Measurements from ENCODE around the gene ARHGAP10. TPM values are rescaled to one million over a fixed set of nuclear protein-coding genes. Genes with fewer than 3 reads are reported as not detected.
"Not testable (repeated sequence)": the region's sequence is repeated elsewhere in the genome, so short reads cannot be mapped to it uniquely, and the experiment has no call there.

ARHGAP10 gene
- total RNA-seq, 2 donors from 2014 or later = 23.9 to 28.7 TPM

GRCh38 chr4:147910315-147910714 lies 178.4 kb downstream of the ARHGAP10 start:
- no peak for TF ChIP-seq POLR2A (IDR thresholded peaks at IDR 0.05)
- TF ChIP-seq, protein P1, sequence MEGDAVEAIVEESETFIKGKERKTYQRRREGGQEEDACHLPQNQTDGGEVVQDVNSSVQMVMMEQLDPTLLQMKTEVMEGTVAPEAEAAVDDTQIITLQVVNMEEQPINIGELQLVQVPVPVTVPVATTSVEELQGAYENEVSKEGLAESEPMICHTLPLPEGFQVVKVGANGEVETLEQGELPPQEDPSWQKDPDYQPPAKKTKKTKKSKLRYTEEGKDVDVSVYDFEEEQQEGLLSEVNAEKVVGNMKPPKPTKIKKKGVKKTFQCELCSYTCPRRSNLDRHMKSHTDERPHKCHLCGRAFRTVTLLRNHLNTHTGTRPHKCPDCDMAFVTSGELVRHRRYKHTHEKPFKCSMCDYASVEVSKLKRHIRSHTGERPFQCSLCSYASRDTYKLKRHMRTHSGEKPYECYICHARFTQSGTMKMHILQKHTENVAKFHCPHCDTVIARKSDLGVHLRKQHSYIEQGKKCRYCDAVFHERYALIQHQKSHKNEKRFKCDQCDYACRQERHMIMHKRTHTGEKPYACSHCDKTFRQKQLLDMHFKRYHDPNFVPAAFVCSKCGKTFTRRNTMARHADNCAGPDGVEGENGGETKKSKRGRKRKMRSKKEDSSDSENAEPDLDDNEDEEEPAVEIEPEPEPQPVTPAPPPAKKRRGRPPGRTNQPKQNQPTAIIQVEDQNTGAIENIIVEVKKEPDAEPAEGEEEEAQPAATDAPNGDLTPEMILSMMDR (IDR thresholded peaks at IDR 0.05) = no peak
- Histone ChIP-seq H3K27me3 (no peaks in the 10 kb centered on the region), H3K4me3 (no peak overlapping the region), H3K4me1 (no peaks in the 10 kb centered on the region), H3K36me3 (replicated peaks in 1 of 2; ENCODE audit: insufficient read depth in 1 of 2, low read depth in 2 of 2) (no peaks in the 10 kb centered on the region), H3K27ac (no peak overlapping the region), H3K9me3 (no peaks in the 10 kb centered on the region)
- no peak for ATAC-seq
- DNase-seq = no peak
- intact Hi-C loops (cut with DNase I) = no loop called here
- 26% methylated on average over 3 of the region's 3 CpGs for WGBS, 2 donors

- WGBS, 2 donors = 93 to 94% methylated on average over 2 of the region's 2 CpGs
- H3K36me3 ChIP-seq (replicated peaks in 1 of 2; ENCODE audit: insufficient read depth in 1 of 2, low read depth in 2 of 2); intact Hi-C loops (cut with DNase I); H3K27ac ChIP-seq; ATAC-seq; H3K4me3 ChIP-seq; DNase-seq; H3K9me3 ChIP-seq; H3K27me3 ChIP-seq: not testable (repeated sequence)
- H3K4me1 ChIP-seq = peaks cover 11% of the 10 kb centered on the region
Measured at GRCh38 chr4:147912106-147912505, 180.2 kb downstream of the ARHGAP10 start.

DNA sequence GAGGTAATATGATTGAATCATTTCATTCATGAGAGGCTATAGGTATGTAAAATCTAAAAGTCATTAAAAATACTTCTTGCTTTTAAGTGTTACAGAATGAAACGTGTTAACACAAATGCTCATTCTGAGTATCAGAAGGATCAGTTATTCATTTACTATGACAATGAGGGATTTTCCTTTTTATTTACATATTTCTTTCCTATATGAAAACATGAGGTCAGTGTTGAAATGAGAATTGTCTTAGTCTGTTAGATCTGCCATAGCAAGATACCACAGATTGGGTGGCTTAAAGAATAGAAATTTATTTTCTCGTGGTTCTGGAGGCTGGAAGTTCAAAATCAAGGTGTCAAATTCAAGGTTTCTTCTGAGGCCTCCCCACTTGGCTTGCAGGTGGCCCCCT lies 181.2 kb downstream of the ARHGAP10 start:
- no peaks in the 10 kb centered on the region for H3K36me3 ChIP-seq (replicated peaks in 1 of 2; ENCODE audit: insufficient read depth in 1 of 2, low read depth in 2 of 2)
- no peak for ATAC-seq
- intact Hi-C loops (cut with DNase I) = no loop called here

GRCh38 chr4:147916351-147916750 lies 184.5 kb downstream of the ARHGAP10 start:
- H3K36me3 ChIP-seq (replicated peaks in 1 of 2; ENCODE audit: insufficient read depth in 1 of 2, low read depth in 2 of 2) = no peaks in the 10 kb centered on the region
- WGBS, 2 donors = 24 to 33% methylated on average over 4 of the region's 4 CpGs

More for the DNA sequence above, 181.2 kb downstream of the ARHGAP10 start:
- TF ChIP-seq POLR2A (IDR thresholded peaks at IDR 0.05) = no peak
- TF ChIP-seq, protein P1 (IDR thresholded peaks at IDR 0.05) = no peak
- Histone ChIP-seq H3K4me3 (no peak overlapping the region), H3K27me3 (no peaks in the 10 kb centered on the region), H3K27ac (no peak overlapping the region), H3K9me3 (no peaks in the 10 kb centered on the region), H3K4me1 (peaks cover 11% of the 10 kb centered on the region)
- WGBS, 2 donors = 82 to 95% methylated on average over 2 of the region's 2 CpGs
- no peak for DNase-seq

DNA sequence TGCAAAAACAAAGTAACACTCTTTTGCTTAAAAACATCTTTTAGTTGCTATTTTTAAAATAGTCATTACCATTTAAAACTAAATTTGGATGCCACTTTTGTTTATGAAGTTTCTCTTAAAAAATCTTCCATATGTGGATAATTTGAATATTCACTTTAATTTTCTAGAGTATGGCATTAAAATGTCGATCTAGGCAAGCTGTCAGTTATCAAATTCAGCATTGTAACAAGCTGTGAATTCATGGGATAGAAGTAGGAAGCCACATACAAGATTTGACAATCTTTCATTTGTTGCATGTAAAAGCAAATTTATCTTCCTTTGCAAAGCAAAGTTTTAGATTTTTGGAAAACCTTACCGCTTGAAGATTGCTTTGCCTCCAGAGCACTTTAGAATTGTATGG lies 191.5 kb downstream of the ARHGAP10 start:
- Histone ChIP-seq H3K4me3 (no peak overlapping the region), H3K4me1 (no peaks in the 10 kb centered on the region), H3K27ac (no peak overlapping the region), H3K36me3 (replicated peaks in 1 of 2; ENCODE audit: insufficient read depth in 1 of 2, low read depth in 2 of 2) (no peaks in the 10 kb centered on the region), H3K9me3 (no peaks in the 10 kb centered on the region), H3K27me3 (no peaks in the 10 kb centered on the region)
- no peak for DNase-seq
- ATAC-seq = no peak
- intact Hi-C loops (cut with DNase I) = no loop called here
- 96 to 100% methylated on average over 2 of the region's 2 CpGs for WGBS, 2 donors
- TF ChIP-seq POLR2A (IDR thresholded peaks at IDR 0.05) = no peak
- TF ChIP-seq, protein P1 (IDR thresholded peaks at IDR 0.05) = no peak

More at GRCh38 chr4:147916351-147916750, 184.5 kb downstream of the ARHGAP10 start:
- DNase-seq (no peak), ATAC-seq (no peak)
- Histone ChIP-seq H3K27me3 (no peaks in the 10 kb centered on the region), H3K27ac (no peak overlapping the region), H3K9me3 (no peaks in the 10 kb centered on the region), H3K4me1 (peaks cover 11% of the 10 kb centered on the region), H3K4me3 (no peak overlapping the region)
- intact Hi-C loops (cut with DNase I) = no loop called here
- no peak for TF ChIP-seq POLR2A (IDR thresholded peaks at IDR 0.05)
- TF ChIP-seq, protein P1 (IDR thresholded peaks at IDR 0.05) = no peak
